HFF-Myc (cell line): ENCODE results near the gene ESYT1.

ENCODE experiments used
- DNase-seq: peaks from one replicate; pipeline ENCODE4 v3.0.0-alpha.2; 2011; ENCODE audit warnings: low read depth; ENCODE audit errors: extremely low read depth
- H3K4me3 ChIP-seq: replicated peaks from 2 replicates; pipeline ENCODE4 v1.5.1; 2011; ENCODE audit warnings: low read depth, mild to moderate bottlenecking, control low read depth, low read length
- CTCF ChIP-seq: IDR thresholded peaks from 2 replicates; pipeline ENCODE4 v1.5.1; 2012; ENCODE audit warnings: mild to moderate bottlenecking, low read depth, low read length, control low read depth; ENCODE audit errors: missing control alignments

The ESYT1 gene

GRCh38 chr12:56165369-56165768, 37.3 kb downstream of the ESYT1 start:
- no peak overlapping the region for H3K4me3 ChIP-seq
- no peak for DNase-seq
- TF ChIP-seq CTCF = no peak

DNA sequence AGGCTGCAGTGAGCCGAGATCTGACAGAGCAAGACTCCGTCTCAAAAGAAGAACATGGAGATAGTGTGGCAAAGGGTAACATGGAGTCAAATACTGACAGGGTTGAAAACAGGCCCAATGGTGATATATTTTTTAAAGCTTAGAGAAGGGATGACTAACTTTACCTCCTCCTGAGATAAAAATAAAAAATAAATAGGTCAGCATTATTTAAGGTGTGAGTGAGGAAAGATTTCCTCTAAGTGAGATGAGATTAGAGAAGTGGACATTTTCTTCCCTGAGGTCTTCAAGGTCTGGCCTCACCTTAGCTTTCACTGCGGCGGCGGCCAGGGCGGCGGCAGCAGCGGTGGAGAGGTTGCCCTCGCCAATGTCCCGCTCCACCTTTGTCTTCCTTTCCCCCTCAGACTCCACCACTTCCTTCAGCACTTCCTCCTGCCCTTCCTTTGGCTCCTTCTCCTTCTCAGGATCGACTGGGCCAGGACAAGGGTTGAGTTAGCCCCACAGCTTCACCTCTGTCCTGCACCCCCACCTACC, 41.2 kb downstream of the ESYT1 start:
- no peak for TF ChIP-seq CTCF
- no peak for DNase-seq
- no peak overlapping the region for H3K4me3 ChIP-seq

GRCh38 chr12:56172839-56173238, 44.8 kb downstream of the ESYT1 start:
- no peak for TF ChIP-seq CTCF

GRCh38 chr12:56178347-56178746, 50.3 kb downstream of the ESYT1 start:
- H3K4me3 ChIP-seq = no peak overlapping the region
- TF ChIP-seq CTCF = no peak
- DNase-seq = no peak

More at GRCh38 chr12:56172839-56173238, 44.8 kb downstream of the ESYT1 start:
- H3K4me3 ChIP-seq = no peak overlapping the region
- DNase-seq = no peak

GRCh38 chr12:56186957-56187356, 58.9 kb downstream of the ESYT1 start:
- H3K4me3 ChIP-seq = no peak overlapping the region
- no peak for DNase-seq

DNA sequence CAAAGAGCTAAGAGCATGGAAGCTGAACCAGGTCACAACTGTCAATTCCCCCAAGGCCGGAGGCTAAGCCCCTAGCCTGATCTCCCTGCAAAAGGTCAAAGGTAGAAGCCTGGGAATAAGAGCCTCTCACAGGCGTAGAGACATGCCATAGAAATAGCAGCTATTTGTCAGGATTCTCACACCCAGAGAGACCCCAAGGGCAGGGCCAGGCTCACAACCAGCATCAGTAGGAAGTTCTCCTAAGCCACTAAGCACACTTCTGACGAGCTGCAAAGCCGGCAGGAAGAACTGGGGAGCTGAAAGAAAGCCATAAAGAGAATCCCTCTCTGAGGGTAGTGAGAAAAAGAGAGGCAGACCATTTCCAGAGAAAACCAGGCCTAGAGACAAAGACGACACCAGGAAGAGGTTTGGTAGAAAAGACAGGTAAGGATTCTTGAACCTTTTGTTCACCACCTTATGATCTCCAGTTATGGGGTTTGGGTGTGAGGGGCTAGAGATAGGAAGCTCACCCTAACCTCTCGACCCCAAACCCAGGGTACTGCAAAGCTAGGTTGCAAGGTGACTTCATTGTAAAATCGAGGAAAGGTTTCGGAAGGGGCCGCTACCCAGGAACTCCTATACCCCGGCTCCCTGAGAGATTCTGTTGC, 60.2 kb downstream of the ESYT1 start:
- DNase-seq = no peak
- TF ChIP-seq CTCF = no peak
- H3K4me3 ChIP-seq = peak overlapping the region; percentile 80

More at GRCh38 chr12:56186957-56187356, 58.9 kb downstream of the ESYT1 start:
- no peak for TF ChIP-seq CTCF

GRCh38 chr12:56188778-56189098, 60.7 kb downstream of the ESYT1 start:
- peak overlapping the region; percentile 80 for H3K4me3 ChIP-seq
- TF ChIP-seq CTCF = no peak
- no peak for DNase-seq
